CD4-positive, alpha-beta T cell treated with Interferon alpha-2 for 1 hour (primary cell): Measurements from ENCODE around the gene ZNF799.
"Not testable (repeated sequence)": the region's sequence is repeated elsewhere in the genome, so short reads cannot be mapped to it uniquely, and the experiment has no call there.

ENCODE experiments used
- DNase-seq, 2 donors: peaks; one replicate each; pipeline ENCODE4 v3.0.0-alpha.2; 2020 to 2022

ZNF799 gene

DNA sequence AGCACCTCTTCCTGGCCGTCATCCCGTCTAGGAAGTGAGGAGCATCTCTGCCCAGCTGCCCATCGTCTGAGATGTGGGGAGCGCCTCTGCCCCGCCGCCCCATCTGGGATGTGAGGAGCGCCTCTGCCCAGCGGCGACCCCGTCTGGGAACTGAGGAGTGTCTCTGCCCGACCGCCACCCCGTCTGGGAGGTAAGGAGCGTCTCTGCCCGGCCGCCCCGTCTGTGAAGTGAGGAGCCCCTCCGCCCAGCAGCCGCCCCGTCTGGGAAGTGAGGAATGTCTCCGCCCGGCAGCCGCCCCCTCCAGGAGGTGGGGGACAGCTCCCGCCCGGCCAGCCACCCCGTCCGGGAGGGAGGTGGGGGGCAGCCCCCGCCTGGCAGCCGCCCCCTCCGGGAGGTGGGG is 38.8 kb downstream of the ZNF799 start:
- not testable (repeated sequence) for DNase-seq

DNA sequence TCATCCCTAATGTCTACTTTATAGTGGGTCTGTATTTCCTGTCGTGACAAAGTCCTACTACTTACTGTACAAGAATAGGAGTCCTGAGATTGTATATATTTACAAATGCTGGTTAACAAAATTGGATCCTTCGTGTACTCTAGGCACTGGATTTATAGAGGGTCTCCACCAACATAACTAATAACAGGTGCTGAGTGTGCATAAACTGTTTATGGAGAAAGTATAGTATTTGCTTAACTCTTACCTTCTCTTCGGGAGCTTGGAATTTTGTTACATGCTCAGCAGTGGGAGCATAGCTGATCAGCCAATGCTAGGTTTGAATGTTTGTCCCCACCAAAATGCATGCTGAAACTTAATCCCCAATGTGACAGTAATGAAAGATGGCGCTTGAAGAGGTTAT is 47.7 kb downstream of the ZNF799 start:
- DNase-seq, result no peak

DNA sequence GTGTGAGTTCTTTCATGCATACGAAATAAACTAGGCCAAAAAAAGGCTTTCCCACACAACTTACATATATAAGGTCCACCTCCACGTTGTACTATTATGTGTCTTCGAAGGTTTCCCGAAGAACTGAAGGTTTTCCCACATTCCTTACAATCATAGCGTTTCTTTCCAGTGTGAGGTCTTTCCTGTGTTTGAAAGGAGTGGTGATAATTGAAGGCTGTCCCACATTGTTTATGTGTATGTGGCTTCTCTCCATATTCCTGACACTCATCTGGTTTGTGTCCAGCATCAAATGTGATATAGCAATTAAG is 50.2 kb downstream of the ZNF799 start:
- no peak for DNase-seq

DNA sequence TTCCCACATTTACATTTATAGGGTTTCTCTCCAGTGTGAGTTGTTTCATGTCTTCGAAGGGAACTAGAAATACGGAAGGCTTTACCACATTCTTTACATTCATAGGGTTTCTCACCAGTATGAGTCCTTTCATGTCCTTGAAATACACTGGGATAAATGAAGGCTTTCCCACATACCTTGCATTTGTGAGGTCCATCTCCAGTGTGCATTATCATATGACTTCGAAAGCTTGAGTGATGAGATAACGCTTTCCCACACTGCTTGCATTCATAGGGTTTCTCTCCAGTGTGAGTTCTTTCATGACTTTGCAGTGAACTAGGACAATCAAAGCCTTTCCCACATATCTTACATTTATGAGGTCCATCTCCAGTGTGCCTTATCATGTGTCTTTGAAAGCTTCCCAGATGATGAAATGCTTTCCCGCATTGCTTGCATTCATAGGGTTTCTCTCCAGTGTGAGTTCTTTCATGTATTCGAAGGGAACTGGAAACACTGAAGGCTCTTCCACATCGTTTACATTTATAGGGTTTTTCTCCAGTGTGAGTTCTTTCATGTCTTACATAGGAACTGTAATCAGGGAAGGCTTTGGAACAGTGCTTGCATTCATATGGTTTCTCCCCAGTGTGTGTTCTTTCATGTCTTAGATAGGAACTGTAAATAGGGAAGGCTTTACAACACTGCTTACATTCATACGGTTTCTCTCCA is 50.7 kb downstream of the ZNF799 start:
- DNase-seq, result no peak

DNA sequence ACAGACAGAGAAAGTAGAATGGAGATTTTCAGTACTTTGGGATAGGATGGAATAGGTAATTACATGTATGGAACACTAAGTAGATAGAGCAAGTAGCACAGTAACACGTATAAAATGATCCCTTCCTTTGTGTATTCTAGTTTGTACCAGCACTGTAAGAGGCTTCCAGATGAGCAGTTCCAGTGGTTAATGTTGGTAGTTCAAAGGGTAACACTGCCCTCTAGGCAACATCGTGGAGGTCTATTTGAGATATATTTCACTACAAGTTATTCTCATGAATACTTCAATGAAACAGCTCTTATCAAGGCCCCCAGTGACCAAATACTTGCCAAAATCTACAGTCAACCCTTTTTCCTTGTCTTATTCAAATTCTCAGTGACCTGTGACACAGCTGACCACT is 54.2 kb downstream of the ZNF799 start:
- DNase-seq, result peak; percentile 9 to 62

DNA sequence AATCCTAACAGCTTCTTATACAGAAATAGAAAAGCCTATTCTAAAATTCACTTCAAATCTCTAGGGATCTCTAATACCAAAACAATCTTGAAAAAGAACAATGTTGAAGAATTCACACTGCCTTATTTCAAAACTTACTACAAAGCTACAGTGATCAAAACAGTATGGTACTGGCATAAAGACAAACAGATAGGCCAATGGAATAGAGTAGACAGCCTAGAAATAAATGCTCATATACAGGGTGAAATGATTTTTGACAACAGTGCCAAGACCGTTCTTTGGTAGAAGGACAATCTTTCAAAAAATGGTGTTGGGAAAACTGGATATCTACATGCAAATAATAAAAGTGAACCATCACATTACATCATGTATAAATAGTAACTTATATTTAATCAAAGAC is 55.9 kb downstream of the ZNF799 start:
- DNase-seq, result no peak
